GM12878 (cell line): Measurements from ENCODE around the gene PLK5. TPM values are rescaled to one million over a fixed set of nuclear protein-coding genes. Genes with fewer than 3 reads are reported as not detected.

Experiments
- ASH2L ChIP-seq: fragments of 300-600, 200-600 bp; sonication (generic); IDR thresholded peaks from 2 replicates; pipeline ENCODE4 v1.6.1; 2017; ENCODE audit warnings: low read depth, mild to moderate bottlenecking, borderline replicate concordance
- BMI1 ChIP-seq: fragments of 450-650 bp; IDR thresholded peaks from 2 replicates; pipeline ENCODE4 v1.6.1; 2016; ENCODE audit warnings: mild to moderate bottlenecking, moderate library complexity, borderline replicate concordance
- CBX5 ChIP-seq: sonication (generic); IDR thresholded peaks from 2 replicates; pipeline ENCODE4 v1.6.1; 2016; ENCODE audit warnings: low read depth, moderate library complexity, mild to moderate bottlenecking, inconsistent platforms
- CHD4 ChIP-seq: fragments of 200-600 bp; sonication (generic); IDR thresholded peaks from 2 replicates; pipeline ENCODE4 v1.6.1; 2016; ENCODE audit warnings: mild to moderate bottlenecking
- EGR1 ChIP-seq, 2 experiments: IDR thresholded peaks; 1 replicate in 1 of 2; 2 replicates in 1 of 2; pipeline ENCODE4 v1.6.1; 2011 to 2012; ENCODE audit warnings: low read depth in 2 of 2, low read length in 2 of 2, borderline replicate concordance in 1 of 2, mild to moderate bottlenecking in 1 of 2, moderate library complexity in 1 of 2
- MEF2B ChIP-seq: fragments of 450-650 bp; IDR thresholded peaks from 2 replicates; pipeline ENCODE4 v1.6.1; 2018; ENCODE audit warnings: mild to moderate bottlenecking, moderate library complexity; ENCODE audit not compliant: partially characterized antibody, poor library complexity, severe bottlenecking
- MYC ChIP-seq: IDR thresholded peaks from 2 replicates; pipeline ENCODE4 v1.6.1; 2011; ENCODE audit warnings: mild to moderate bottlenecking, low read length, moderate library complexity, inconsistent platforms; ENCODE audit not compliant: insufficient read depth, insufficient replicate concordance, insufficient read length, severe bottlenecking
- NFYA ChIP-seq: IDR thresholded peaks from 2 replicates; pipeline ENCODE4 v1.6.1; 2011; ENCODE audit warnings: low read depth, mild to moderate bottlenecking, low read length, improper control_type of control experiment, borderline replicate concordance
- RAD51 ChIP-seq: fragments of 450-650 bp; IDR thresholded peaks from 2 replicates; pipeline ENCODE4 v1.6.1; 2016; ENCODE audit warnings: moderate library complexity, mild to moderate bottlenecking, inconsistent platforms
- SREBF1 ChIP-seq: IDR thresholded peaks from 2 replicates; pipeline ENCODE4 v1.6.1; 2012; ENCODE audit warnings: mild to moderate bottlenecking, low read length
- SRF ChIP-seq, 2 experiments: IDR thresholded peaks; 2 replicates each; pipeline ENCODE4 v1.6.1; 2011; ENCODE audit warnings: low read depth in 2 of 2, low read length in 2 of 2, mild to moderate bottlenecking in 1 of 2, moderate library complexity in 1 of 2
- SUZ12 ChIP-seq: fragments of 200-600 bp; sonication (generic); IDR thresholded peaks from one replicate; pipeline ENCODE4 v1.6.1; 2018; ENCODE audit warnings: antibody characterized with exemption, mild to moderate bottlenecking; ENCODE audit not compliant: unreplicated experiment
- ZNF217 ChIP-seq: fragments of 450-650 bp; IDR thresholded peaks from 2 replicates; pipeline ENCODE4 v1.6.1; 2017; ENCODE audit warnings: antibody characterized with exemption, mild to moderate bottlenecking
- ZNF24 ChIP-seq: fragments of 450-650 bp; IDR thresholded peaks from 2 replicates; pipeline ENCODE4 v1.6.1; 2017; ENCODE audit warnings: antibody characterized with exemption, mild to moderate bottlenecking
- polyA plus RNA-seq, 11 experiments: library from polyadenylated mRNA; depleted of rRNA in 4 of 11; unstranded in 6 of 11; stranded (reverse) in 5 of 11; fragments of >200 nt; fragmentation: Nextera tagmentation in 4 of 11; fragmentation: Illumina TruSeq in 1 of 11; extraction: Ambion mirVana in 4 of 11; extraction: Trizol in 1 of 11; gene quantifications; 1 replicate in 1 of 11; 2 replicates in 10 of 11; pipeline versions ENCODE4 v1.2.1 to v1.2.3, GENCODE V29; 2011 to 2016; ENCODE audit warnings: inconsistent platforms in 2 of 11, missing spikeins in 2 of 11, low read depth in 1 of 11
- total RNA-seq, 4 experiments: library from RNA; depleted of rRNA in 3 of 4; stranded (reverse); fragments of >200 nt in 3 of 4; fragmentation: Illumina TruSeq in 1 of 4; extraction: Trizol in 1 of 4; gene quantifications; 2 replicates each; pipeline versions ENCODE4 v1.2.1 to v1.2.3, GENCODE V29; 2013 to 2021
- TF ChIP-seq, protein P1 (sequence below): fragments of 450-650 bp; IDR thresholded peaks from 2 replicates; pipeline ENCODE4 v1.6.1; 2018; ENCODE audit warnings: borderline replicate concordance, mild to moderate bottlenecking; ENCODE audit not compliant: partially characterized antibody
- TF ChIP-seq, protein P2 (sequence below): fragments of 450-650 bp; IDR thresholded peaks from 2 replicates; pipeline ENCODE4 v1.6.1; 2017; ENCODE audit warnings: low read depth, mild to moderate bottlenecking, moderate library complexity
- TF ChIP-seq, protein P3 (sequence below): IDR thresholded peaks from 2 replicates; pipeline ENCODE4 v1.6.1; 2012; ENCODE audit warnings: improper control_type of control experiment, low read depth, low read length; ENCODE audit not compliant: insufficient replicate concordance

PLK5 gene
- total and polyA plus RNA-seq, 10 of the 15 experiments (the other 5 are each of a cell fraction or from before 2014, with no cell fraction given) = 0.13 TPM; not detected in 9

DNA sequence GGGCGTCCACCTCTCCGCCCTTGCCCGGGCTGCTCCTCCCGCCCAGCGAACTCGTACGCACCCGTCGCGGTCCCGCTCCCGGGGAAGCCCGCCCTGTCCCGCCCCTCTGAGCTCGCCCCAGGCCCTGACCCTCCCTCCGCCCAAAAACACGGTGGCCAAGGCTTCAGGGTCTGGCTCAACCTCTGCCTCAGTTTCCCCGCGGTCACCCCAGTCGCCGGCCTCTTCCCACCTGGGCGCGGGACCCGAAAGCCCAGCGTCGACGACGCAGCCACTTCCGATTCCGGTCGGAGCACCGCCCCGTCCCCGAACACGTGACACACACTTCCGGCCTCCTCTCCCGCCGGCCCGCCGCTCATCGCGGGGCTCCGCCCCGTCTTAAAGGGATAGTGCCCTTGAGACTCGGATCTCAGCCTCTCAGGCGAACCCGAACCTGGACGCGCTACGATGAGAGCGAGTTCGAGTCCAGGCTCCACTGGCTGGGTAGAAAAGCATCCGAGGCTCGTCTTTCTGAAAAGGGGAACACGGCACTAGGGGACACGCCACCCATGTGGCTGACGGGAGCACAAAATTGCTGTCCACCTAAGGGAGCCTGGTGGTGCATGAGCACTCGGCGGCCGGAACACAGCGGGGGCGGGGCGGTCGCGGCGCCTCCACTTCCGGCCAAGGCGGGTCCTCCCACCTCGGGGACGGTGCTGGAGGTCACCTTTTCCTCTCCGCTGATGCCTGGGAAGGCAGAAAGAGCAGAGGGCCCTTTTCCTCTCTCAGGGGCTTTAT, 44.8 kb upstream of the PLK5 start, which contains the start of gene C19orf25 (continued):
- TF ChIP-seq ZNF217 (peak; percentile 99), CBX5 (no peak), SRF (IDR thresholded peaks at IDR 0.05; ENCODE audit: low read depth in 2 of 2, low read length in 2 of 2) (no peak), ASH2L (no peak), EGR1 (IDR thresholded peaks at IDR 0.05; ENCODE audit: borderline replicate concordance in 1 of 2, low read depth in 2 of 2, low read length in 2 of 2) (peak in 1 of 2 experiments; percentile 86; a peak in 2 of 3 replicates), SUZ12 (no peak), CHD4 (no peak), ZNF24 (peak; percentile 70; the same call in 1 of the 2 replicates), BMI1 (no peak), RAD51 (peak; percentile 97), NFYA (no peak), MYC (no peak), SREBF1 (no peak), MEF2B (peak; percentile 35)
- TF ChIP-seq, protein P1, sequence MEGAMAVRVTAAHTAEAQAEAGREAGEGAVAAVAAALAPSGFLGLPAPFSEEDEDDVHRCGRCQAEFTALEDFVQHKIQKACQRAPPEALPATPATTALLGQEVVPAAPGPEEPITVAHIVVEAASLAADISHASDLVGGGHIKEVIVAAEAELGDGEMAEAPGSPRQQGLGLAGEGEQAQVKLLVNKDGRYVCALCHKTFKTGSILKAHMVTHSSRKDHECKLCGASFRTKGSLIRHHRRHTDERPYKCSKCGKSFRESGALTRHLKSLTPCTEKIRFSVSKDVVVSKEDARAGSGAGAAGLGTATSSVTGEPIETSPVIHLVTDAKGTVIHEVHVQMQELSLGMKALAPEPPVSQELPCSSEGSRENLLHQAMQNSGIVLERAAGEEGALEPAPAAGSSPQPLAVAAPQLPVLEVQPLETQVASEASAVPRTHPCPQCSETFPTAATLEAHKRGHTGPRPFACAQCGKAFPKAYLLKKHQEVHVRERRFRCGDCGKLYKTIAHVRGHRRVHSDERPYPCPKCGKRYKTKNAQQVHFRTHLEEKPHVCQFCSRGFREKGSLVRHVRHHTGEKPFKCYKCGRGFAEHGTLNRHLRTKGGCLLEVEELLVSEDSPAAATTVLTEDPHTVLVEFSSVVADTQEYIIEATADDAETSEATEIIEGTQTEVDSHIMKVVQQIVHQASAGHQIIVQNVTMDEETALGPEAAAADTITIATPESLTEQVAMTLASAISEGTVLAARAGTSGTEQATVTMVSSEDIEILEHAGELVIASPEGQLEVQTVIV = peak; percentile 79
- TF ChIP-seq, protein P2, sequence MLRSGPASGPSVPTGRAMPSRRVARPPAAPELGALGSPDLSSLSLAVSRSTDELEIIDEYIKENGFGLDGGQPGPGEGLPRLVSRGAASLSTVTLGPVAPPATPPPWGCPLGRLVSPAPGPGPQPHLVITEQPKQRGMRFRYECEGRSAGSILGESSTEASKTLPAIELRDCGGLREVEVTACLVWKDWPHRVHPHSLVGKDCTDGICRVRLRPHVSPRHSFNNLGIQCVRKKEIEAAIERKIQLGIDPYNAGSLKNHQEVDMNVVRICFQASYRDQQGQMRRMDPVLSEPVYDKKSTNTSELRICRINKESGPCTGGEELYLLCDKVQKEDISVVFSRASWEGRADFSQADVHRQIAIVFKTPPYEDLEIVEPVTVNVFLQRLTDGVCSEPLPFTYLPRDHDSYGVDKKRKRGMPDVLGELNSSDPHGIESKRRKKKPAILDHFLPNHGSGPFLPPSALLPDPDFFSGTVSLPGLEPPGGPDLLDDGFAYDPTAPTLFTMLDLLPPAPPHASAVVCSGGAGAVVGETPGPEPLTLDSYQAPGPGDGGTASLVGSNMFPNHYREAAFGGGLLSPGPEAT = peak; percentile 94
- TF ChIP-seq, protein P3, sequence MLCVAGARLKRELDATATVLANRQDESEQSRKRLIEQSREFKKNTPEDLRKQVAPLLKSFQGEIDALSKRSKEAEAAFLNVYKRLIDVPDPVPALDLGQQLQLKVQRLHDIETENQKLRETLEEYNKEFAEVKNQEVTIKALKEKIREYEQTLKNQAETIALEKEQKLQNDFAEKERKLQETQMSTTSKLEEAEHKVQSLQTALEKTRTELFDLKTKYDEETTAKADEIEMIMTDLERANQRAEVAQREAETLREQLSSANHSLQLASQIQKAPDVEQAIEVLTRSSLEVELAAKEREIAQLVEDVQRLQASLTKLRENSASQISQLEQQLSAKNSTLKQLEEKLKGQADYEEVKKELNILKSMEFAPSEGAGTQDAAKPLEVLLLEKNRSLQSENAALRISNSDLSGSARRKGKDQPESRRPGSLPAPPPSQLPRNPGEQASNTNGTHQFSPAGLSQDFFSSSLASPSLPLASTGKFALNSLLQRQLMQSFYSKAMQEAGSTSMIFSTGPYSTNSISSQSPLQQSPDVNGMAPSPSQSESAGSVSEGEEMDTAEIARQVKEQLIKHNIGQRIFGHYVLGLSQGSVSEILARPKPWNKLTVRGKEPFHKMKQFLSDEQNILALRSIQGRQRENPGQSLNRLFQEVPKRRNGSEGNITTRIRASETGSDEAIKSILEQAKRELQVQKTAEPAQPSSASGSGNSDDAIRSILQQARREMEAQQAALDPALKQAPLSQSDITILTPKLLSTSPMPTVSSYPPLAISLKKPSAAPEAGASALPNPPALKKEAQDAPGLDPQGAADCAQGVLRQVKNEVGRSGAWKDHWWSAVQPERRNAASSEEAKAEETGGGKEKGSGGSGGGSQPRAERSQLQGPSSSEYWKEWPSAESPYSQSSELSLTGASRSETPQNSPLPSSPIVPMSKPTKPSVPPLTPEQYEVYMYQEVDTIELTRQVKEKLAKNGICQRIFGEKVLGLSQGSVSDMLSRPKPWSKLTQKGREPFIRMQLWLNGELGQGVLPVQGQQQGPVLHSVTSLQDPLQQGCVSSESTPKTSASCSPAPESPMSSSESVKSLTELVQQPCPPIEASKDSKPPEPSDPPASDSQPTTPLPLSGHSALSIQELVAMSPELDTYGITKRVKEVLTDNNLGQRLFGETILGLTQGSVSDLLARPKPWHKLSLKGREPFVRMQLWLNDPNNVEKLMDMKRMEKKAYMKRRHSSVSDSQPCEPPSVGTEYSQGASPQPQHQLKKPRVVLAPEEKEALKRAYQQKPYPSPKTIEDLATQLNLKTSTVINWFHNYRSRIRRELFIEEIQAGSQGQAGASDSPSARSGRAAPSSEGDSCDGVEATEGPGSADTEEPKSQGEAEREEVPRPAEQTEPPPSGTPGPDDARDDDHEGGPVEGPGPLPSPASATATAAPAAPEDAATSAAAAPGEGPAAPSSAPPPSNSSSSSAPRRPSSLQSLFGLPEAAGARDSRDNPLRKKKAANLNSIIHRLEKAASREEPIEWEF = no peak
